T-helper 9 cell (primary cell): ENCODE measurements around the gene TOP1.
"Not testable (repeated sequence)": the region's sequence is repeated elsewhere in the genome, so short reads cannot be mapped to it uniquely, and the experiment has no call there.

ENCODE experiments used
- DNase-seq: peaks from one replicate; pipeline ENCODE4 v3.0.0-alpha.2; 2020

Gene TOP1

DNA sequence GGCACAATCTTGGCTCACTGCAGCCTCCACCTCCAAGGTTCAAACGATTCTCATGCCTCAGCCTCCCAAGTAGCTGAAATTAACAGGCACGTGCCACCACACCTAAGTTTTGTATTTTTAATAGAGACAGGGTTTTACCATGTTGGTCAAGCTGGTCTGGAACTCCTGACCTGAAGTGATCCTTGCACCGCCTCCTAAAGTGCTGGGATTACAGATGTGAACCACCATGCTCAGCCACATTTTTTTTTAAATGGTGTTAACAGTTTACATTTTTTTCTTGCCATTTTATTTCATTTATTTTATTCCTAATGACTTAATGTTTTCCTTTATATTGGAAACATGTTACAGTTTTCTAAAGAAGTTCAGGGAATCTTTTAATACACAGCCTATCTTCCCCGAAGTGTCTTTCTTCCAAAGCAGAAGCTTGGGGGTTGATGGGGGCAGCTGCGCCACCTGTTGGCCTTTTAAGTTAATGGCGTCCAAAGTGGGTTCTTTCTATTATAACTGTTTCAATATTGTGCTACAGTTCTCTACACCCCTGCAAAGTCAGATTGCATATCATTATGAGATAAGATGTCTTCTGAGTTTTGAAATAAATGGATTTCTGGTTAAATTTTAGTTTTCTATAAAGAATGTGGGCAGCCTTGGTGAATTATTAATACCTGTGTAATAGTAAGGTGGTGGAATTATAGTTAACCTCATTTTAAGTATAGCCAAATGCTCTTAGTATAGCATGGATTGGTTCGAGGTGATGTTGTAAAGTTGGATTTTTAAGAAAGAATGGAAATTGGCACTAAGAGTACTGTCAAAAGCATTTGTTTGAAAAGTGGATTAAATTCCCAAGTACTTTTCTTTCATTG, 66.7 kb downstream of the TOP1 start:
- DNase-seq: peak; percentile 31

DNA sequence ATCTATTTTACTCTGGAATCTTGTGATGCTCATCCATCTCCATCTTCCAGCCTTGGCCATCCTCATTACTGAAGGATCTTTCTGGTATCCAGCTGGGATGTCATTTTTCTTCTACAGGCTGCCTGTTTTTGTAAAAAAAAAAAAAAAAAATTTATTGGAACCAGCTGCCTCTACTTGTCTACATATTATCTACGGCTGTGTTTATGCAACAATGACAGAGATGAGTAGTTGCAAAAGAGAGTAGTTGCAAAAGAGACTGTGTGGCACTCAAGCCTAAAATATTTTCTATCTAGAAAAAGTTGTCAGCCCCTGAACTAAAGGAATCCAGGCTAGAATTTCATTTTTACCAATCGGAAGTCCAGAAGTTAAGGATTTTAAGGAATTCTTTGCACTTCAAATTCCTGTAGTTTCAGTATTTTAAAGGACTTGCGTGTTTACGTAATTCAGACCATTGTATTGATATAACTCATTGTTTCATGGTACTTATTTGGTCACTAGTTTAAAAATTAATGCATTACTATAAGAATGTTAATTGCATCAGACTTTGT, 70.2 kb downstream of the TOP1 start:
- DNase-seq: no peak

DNA sequence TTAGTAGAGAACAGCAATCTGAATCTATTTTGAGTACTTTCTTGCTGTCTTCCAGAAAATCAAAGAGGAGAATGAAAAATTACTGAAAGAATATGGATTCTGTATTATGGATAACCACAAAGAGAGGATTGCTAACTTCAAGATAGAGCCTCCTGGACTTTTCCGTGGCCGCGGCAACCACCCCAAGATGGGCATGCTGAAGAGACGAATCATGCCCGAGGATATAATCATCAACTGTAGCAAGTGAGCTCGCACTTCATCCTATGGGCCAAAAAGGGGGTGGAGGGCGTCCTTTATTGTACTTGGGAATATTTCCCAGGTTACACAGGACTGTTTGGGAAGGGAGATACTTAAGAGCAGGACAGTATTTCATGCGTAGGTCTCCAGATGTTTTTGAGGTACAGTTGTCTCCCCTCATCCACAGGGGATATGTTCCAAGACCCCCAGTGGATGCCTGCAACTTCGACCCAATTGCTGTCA, 71.4 kb downstream of the TOP1 start:
- no peak for DNase-seq

DNA sequence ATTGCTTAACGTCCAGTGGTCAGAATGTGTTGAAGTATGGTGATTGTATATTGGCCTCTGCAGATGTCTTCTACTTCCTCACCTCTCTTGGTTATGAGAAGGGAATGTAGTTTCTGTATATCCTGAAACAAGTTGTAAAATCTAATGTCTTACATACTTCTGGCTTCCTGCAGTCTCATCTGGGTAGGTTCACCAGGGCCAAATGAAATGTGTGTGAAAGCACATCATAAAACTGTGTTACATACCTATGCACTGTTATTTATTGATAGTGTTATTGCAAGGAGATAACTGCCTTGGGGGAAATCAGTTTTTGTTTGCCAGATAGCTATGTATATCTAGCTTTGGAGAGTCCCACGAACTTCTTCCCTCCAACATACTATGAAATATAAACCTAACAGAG, 73.0 kb downstream of the TOP1 start:
- DNase-seq: no peak

DNA sequence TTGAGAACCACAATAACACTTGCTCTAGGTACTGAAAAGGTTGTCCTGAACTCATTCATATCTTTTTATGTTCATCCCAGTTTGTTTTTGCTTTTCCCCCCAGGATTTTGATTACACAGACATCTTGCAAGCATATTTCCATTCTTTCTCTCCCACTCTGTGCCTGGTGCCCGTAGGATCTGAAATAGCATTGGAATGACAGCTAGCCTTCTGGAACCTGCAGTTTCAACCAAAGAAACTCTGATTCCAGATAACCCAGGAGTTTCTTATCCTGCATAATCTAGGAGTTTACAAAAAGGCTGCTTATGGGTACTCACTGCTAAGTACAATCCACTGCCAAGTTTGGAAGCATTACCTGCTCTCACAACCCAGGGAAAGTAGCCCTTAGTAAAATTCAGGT, 79.9 kb downstream of the TOP1 start:
- no peak for DNase-seq

DNA sequence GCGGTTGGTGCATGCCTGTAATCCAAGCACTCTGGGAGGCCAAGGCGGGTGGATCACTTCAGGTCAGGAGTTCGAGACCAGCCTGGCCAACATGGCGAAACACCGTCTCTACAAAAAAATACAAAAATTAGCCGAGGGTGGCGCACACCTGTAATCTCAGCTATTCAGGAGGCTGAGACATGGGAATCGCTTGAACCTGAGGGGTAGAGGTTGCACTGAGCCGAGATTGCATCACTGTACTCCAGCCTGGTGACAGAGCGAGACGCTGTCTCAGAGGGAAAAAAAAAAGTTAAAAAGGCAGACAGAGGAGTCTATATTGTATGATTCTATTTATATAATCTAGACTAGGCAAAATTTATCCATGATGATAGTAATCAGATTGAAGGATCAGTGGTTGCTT, 81.4 kb downstream of the TOP1 start:
- no peak for DNase-seq

DNA sequence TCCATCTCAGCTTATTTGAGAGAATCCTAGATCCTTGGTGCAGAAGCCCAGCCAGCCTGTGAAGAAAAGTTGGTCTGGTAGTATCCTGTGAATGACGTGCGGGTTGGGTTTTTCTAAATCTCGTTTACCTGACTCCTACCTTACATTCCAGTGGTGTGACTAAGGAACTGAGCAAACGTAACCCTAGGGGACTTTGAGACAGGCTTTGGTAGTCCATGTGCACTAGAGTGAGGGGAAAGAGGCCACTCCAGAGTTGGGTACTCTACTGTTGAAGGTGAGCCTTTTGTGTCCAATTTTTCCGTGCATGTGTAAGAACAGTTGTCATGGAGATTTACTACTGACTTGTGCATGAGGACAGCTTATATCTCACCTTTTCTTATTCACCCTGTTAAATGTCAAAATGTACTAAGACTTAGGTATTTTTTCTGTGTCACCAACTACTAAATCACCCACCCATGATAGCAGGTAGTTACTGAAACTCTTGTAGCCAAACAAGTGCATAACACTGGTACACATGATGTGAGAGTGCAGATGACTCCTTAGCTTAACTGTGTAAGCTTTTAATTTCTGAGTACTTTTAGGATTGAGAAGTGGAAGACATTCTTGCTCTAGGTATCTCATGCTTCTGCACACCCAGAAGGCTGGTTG, 82.4 kb downstream of the TOP1 start:
- DNase-seq: no peak

DNA sequence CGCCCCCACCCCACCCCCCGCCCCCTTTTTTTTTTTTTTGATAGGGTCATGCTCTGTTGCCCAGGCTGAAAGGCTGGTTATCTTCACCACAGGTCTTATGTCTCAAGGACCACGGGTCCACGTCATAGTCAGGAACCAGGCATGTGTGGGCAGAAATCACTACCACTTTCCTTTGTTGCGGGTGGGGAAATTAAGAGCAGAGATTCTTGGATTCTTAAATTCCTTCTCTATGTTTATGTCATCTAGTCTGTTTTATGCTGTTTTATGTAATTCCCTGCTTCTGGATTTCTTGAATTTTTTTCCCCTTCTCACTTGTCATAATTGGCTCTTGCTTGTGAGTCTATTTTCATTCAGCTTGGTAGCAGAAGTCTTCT, 82.9 kb downstream of the TOP1 start:
- DNase-seq: no peak

DNA sequence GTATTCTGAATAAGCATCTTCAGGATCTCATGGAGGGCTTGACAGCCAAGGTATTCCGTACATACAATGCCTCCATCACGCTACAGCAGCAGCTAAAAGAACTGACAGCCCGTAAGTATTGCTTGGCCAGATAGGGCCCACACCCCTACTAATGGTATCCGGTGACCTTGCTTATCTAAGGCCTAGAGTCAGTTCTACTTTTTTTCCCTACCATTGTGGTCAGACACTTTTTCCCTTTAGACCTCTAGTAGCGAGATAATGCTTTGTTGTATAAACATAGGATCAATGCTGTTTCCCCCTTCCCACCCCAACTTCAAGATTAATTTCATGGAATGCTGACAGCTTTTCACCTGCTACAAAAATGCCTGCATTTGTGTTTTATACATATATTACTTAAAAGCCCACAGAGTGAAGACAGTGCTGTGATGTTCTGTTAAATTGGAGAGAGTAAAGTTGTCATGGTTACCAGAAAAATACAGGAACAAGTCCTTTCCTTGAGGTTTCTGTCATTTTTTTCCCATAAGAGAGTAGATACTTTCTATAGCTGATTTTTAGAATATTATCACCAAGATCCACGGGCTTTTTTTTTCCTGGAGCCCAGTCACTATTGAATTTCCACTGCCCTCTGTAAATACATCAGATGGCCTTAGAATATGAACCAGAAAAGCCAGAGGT, 87.8 kb downstream of the TOP1 start:
- no peak for DNase-seq

DNA sequence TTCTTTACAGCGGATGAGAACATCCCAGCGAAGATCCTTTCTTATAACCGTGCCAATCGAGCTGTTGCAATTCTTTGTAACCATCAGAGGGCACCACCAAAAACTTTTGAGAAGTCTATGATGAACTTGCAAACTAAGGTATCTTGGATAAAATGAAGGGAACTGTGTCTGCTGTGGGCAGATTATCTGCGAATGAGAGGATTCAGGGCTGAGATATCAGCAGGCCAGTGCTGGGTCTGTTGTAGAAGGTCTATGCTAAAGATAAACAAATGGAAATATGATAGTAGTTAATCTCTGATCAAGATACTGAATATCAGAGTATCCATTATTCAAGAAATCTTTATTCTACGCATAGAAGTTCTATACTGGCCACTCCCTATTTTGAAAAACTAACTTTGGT, 89.5 kb downstream of the TOP1 start:
- not testable (repeated sequence) for DNase-seq

DNA sequence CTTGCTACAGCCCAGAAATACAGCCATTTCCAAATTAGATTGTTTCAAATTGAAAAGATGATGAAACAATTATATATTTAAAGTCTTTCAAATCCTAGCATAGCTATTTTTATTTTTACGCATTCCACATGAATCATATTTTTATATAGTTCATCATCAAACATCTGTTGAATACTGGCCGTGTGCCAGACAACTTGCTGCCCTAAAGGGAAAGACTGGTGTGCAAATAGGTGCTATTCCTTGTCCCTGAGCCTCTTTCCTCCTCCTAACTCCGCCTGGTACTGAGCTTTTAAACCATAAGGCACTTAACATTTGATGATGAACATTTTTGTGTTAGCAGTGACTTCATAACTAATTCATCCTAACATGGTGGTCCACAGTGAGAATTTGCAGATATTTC, 90.0 kb downstream of the TOP1 start:
- no peak for DNase-seq

DNA sequence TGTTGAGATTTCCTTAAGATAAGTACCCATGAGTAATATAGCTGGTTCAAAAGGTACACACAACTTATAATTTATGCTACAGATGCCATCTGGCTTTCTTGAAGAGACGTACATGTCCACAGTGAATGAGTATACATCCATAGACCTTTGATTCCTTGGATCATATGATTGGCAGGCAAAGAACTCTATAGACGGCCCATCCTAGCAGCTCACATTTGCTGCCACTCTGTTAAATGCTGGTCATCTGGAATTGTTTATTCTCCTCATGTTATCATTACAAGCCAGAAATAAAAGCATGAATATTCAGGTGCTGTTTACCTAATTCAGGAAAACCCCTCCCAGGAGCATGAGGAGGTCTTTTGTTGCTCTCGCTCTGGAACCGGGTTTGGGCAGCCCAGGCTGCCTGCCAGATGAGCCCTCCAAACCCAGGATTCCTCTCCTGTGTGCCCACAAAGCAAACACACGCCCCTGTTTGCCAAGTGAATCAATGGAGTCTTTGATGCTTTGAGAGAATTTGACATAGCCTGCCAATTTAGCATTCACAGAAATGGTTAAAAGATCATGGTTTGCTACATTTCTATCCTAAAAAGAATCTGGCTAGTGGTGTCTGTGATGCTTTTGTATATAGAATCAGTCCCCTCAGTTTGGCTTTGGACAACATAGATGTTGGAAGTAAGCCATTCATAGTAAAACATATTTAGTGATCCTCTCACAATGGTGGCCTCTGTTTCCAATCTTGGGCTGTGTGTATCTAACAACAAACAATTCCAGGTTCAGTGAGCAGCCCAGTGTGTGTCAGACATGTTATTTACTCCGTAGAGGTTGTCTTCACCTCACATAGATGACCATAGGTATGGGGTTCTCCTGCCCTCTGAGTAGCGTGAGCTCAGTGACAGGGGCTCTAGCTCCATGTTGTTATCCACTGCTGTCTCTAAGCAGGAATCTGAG, 91.3 kb downstream of the TOP1 start:
- DNase-seq: no peak

DNA sequence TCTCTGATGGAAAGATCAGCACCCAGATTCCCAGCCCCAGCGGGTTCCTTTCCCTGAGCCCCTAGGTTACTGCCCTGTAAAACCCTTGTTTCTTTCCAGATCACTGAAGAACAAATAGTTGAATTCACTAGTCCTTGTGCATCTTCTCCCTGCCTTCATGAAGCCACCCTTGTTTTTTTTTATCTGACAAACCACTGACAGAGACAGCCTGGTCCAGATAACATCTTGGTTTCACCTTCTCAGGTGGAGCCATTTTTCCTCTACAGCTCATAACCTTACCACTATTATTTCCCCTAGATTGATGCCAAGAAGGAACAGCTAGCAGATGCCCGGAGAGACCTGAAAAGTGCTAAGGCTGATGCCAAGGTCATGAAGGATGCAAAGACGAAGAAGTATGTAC, 92.8 kb downstream of the TOP1 start:
- no peak for DNase-seq

DNA sequence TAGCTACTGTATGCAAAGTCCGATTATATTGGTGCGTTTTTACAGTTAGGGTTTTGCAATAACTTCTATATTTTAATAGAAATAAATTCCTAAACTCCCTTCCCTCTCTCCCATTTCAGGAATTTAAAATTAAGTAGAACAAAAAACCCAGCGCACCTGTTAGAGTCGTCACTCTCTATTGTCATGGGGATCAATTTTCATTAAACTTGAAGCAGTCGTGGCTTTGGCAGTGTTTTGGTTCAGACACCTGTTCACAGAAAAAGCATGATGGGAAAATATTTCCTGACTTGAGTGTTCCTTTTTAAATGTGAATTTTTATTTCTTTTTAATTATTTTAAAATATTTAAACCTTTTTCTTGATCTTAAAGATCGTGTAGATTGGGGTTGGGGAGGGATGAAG, 95.0 kb downstream of the TOP1 start:
- DNase-seq: no peak

DNA sequence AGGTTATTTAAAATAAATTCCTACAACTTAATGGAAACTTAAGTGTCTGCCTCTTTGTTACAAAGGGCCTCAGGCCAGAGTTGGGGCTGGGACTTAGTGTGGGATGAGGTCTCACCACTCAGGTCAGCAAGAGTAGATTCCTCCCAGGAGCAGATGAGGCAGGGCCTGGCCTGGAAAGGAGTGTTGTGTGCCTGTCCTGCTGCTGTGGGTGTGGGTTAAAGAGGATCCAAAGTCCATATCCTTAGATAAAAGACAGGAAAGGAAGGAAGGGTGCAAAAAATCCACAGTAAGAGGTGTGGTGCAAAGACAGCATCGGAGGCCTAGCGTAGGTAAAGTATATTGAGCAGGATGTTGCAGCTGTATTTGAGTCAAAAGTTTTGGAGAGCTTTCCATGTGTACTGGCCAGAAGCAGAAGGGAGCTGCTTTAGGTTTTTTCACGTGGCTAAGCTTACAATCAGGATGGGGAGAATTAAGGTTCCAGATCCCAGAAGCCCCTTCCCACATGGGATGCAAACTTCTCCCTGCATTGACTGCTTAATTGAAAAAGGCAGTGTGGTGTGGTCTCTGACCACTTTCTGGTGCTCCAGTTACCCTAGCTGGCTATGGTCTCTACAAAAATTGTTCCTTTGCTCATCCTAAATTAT, 96.0 kb downstream of the TOP1 start:
- DNase-seq: no peak

DNA sequence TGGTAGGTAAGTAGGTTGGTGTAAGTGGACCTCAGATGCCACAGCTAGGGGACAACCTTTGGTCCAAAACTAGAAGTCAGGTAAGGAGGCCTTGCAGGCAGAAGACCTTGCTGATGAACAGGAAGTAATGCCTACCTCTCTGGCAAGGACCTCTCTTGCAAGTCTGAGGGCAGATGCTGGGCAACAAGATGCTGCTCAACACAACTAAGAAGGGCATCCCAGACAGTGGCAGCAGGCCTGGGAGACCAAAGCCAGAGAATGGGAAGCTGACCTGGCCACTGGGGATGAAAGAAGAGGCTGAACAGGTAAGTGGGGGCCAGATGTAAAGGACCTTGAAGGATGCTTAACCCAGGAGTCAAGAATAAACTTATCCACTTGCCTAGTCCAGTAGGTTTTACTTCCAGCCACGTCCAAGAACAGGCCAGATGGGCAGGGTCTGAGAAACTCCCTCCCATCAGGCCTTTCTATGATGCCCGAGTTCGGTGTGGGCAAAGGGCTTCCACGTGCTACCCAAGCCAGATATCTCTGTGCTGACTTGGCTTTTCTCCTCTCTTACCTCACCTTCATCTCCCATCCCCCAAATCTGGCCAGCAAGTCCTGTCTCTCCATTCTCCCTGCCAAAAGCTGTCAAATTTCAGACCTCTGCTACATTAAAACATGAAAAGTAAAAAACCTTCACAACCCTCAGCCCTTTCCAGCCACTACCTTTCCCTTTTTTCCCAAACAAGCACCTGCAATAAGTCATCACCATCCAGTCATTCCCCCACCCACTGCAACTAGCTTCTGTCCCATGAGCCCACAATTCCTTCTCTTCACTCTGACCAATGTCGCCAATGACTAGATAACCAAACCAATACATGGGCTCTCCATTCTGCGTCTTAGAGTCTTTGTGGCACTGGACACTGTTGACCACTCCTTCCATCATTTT, 97.2 kb downstream of the TOP1 start:
- no peak for DNase-seq

DNA sequence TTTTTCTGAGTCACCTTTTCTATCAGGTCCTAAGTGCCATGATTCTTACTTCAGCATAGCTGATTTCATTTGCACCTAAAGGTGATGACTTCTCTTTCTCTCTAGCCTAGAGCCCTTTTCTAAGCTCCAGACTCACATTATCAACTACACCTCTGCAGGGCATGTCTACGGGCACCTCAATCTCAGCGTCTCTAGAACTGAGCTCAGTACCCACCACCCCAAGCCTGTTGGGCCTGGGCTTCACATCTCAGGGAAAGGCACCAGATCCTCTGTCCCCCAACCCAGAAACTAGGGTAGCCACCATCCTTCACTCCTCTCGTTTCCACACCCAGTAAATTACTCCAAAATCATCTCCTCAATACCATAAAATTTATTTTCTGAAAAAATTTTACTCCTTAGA, 98.1 kb downstream of the TOP1 start:
- no peak for DNase-seq

DNA sequence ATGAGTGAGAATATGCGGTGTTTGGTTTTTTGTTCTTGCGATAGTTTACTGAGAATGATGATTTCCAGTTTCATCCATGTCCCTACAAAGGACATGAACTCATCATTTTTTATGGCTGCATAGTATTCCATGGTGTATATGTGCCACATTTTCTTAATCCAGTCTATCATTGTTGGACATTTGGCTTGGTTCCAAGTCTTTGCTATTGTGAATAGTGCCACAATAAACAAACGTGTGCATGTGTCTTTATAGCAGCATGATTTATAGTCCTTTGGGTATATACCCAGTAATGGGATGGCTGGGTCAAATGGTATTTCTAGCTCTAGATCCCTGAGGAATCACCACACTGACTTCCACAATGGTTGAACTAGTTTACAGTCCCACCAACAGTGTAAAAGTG, 99.7 kb downstream of the TOP1 start:
- DNase-seq: not testable (repeated sequence)

DNA sequence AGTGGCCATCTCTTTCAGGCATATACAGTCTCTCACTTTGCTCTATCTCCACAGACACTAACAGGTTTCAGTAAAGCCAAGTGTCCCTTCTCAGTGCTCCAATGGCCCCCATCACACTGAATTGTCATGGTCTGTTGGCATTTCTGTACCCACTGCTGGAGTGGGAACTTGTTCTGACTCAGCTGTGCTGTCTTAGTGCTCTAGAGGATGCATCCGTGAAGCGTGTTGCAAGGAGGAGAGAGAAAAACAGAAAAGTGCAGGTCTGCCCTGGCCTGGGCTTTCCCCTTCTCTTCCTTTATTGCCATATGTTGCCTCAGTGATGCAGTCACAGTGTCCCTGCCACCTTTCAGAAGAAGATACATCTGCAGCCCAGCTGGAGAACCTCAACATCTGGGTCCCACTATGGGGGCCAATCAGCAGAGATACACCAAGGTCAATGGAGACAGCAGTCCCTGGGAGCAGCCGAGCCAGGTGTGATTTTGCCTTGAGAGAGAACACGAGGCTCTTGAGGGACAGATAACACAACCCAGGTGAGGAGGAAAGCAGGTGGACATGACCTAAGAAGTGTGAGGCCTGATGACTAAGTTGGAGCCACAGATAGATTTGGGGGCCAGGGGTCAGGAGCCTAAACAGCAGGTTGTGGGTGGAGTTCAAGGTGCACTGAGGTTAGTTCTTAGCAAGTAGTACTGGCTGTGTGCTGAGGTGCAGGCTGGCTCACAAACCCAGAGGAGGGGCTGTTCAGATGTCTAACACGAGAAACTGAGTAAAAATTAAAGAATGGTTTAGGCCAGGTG, 103.2 kb downstream of the TOP1 start:
- DNase-seq: no peak

DNA sequence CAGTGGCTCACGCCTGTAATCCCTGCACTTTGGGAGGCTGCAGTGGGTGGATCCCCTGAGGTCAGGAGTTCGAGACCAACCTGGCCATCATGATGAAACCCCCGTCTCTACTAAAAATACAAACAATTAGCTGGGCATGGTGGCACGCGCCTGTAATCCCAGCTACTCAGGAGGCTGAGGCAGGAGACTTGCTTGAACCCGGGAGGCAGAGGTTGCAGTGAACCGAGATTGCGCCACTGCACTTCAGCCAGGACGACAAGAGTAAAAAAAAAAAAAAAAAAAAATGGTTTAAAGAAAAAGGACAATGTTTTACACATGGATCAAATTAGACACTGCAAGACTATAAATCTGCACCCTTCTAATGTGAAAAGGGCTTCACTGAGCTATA, 103.8 kb downstream of the TOP1 start:
- DNase-seq: not testable (repeated sequence)
